Measurements from ENCODE around the gene ARHGAP24.

Gene ARHGAP24

GRCh38 chr4:85591406-85592098, 116.6 kb downstream of the ARHGAP24 start:
- no peak for DNase-seq

- DNase-seq, result no peak
Measured at GRCh38 chr4:85595098-85595775, 120.3 kb downstream of the ARHGAP24 start.

- no peak for DNase-seq
Measured at GRCh38 chr4:85595796-85596559, 121.0 kb downstream of the ARHGAP24 start.

GRCh38 chr4:85598936-85599335, 124.0 kb downstream of the ARHGAP24 start:
- no peak for DNase-seq

GRCh38 chr4:85600501-85600900, 125.6 kb downstream of the ARHGAP24 start:
- no peak for DNase-seq

- no peak for DNase-seq
Measured at GRCh38 chr4:85603437-85604336, 128.7 kb downstream of the ARHGAP24 start.

GRCh38 chr4:85606505-85606904, 131.6 kb downstream of the ARHGAP24 start:
- DNase-seq, result no peak

GRCh38 chr4:85607624-85608023, 132.7 kb downstream of the ARHGAP24 start:
- no peak for DNase-seq

- DNase-seq, result no peak
Measured at GRCh38 chr4:85610450-85610849, 135.5 kb downstream of the ARHGAP24 start.

GRCh38 chr4:85611661-85612060, 136.7 kb downstream of the ARHGAP24 start:
- no peak for DNase-seq

- no peak for DNase-seq
Measured at GRCh38 chr4:85613901-85614300, 139.0 kb downstream of the ARHGAP24 start.

- no peak for DNase-seq
Measured at GRCh38 chr4:85615952-85616351, 141.0 kb downstream of the ARHGAP24 start.

GRCh38 chr4:85617202-85617601, 142.3 kb downstream of the ARHGAP24 start:
- DNase-seq, result no peak

- DNase-seq, result no peak
Measured at GRCh38 chr4:85632981-85633380, 158.0 kb downstream of the ARHGAP24 start.

GRCh38 chr4:85637778-85638177, 162.8 kb downstream of the ARHGAP24 start:
- no peak for DNase-seq

- DNase-seq, result no peak
Measured at GRCh38 chr4:85639946-85640345, 165.0 kb downstream of the ARHGAP24 start.

GRCh38 chr4:85642356-85643100, 167.6 kb downstream of the ARHGAP24 start:
- no peak for DNase-seq

GRCh38 chr4:85644061-85644460, 169.1 kb downstream of the ARHGAP24 start:
- no peak for DNase-seq

- no peak for DNase-seq
Measured at GRCh38 chr4:85650908-85651307, 176.0 kb downstream of the ARHGAP24 start.

- DNase-seq, result no peak
Measured at GRCh38 chr4:85656759-85657505, 182.0 kb downstream of the ARHGAP24 start.

GRCh38 chr4:85658766-85659439, 184.0 kb downstream of the ARHGAP24 start:
- no peak for DNase-seq
